Measurements from ENCODE around the gene LYZL6.
A peak's percentile ranks its signal among the peaks of the same experiment; 100 is the strongest.

Gene LYZL6, protein sequence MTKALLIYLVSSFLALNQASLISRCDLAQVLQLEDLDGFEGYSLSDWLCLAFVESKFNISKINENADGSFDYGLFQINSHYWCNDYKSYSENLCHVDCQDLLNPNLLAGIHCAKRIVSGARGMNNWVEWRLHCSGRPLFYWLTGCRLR

DNA sequence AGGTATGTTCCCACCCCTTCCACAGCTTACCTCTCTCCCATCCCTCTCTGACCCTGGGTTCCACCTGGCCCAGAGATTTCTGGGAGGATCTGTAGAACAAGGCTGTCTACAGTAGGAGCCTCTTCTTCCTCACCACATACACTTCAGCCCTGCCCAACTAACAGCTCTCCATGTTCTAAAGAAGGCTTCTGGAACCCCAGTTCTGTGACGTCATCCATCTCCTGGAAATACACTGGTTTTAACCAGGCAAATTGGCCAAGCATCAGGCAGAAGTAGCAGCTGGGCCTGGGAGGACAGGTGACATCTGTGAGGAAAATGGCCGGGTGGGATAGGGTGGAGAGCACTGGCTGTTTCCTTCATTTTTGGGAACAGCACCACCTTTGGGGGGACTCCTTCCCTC lies at the start of gene LYZL6:
Gene LYZL6, minus strand, starts transcription at position 177 of the 400 bp plus-strand sequence. CDS start 4,357 bp downstream, outside the sequence.
- no peak for DNase-seq (ENCODE audit: low read depth)

DNA sequence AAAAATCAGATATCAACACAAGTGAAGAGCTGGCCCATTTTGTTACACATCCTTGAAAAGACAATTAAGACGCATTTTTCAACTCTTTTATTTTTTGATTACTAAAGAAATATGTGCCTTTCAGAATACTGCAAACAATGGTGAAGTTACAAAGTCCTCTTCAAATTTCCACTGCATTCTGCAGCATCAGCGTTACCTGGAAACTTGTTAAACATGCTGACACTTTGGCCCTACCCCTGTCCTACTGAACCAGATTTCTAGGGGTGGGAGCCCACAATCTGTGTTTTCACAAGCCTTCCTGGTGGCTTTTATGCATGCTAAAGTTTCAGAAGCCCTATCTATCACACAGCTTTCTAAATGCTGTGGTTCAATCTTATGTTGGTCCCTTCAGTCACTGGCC lies 47.6 kb upstream of the LYZL6 start:
- DNase-seq (ENCODE audit: low read depth) = no peak

DNA sequence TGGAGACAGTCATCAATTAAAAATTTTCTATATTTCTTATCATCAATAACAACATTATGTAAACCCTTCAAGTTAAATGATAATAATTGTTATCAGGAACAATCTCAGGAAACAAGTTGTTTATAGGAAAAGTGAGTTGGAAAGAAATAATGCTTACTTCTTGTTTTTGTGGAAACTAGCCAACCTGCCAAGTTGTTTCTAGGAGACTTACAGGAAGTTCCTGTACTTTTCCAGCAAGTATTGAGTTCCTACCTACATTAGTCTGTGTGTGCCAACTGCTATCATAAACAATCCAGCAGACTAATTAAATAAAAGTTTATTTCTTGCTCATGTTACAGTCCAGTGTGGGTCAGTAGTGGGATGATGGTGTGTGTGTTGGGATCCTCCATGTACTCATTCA lies 44.7 kb upstream of the LYZL6 start:
- no peak for DNase-seq (ENCODE audit: low read depth)

DNA sequence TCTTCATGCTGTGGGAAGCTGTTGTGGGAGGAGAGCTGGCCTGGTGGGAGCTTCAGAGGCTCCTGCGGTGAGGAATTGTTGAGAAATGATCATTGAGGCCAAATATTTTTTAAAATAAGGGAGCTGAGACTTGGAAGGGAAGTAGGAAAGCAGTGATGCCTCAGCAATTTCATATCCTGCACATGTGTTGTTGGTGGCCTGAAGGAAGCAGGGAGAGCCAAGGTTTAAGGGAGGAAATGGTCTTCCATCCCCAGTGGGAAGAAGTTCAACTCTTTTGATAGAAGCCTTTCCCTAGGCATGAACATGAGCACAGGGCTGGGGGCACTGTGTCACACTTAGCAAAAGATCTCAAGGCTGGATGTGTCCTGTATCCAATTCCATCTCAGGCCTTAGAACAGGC lies 43.1 kb upstream of the LYZL6 start, which contains the start of gene CCL14:
Gene CCL14, minus strand, starts transcription at position 87 of the 400 bp plus-strand sequence. Its CDS starts 80 bp downstream, at position 7.
- DNase-seq (ENCODE audit: low read depth) = no peak

DNA sequence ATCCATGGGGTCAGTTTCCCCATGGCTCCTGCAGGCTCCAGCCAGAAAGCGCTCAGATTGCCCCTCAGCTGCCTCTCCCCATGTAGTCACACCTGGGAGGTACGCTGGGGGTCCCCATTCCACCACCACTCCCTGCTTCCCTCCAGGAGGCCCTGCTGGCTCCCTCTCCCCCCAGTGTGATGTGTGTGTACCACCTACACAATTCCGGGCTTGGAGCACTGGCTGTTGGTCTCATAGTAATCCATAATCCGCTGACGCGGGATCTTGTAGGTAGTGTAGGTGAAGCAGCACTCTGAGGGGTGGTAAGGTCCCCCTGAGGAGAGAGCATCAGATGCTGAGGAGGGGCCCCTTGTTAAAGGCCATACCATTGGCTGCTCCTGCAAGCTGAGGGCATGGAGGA lies 40.6 kb upstream of the LYZL6 start:
- DNase-seq (ENCODE audit: low read depth) = no peak

DNA sequence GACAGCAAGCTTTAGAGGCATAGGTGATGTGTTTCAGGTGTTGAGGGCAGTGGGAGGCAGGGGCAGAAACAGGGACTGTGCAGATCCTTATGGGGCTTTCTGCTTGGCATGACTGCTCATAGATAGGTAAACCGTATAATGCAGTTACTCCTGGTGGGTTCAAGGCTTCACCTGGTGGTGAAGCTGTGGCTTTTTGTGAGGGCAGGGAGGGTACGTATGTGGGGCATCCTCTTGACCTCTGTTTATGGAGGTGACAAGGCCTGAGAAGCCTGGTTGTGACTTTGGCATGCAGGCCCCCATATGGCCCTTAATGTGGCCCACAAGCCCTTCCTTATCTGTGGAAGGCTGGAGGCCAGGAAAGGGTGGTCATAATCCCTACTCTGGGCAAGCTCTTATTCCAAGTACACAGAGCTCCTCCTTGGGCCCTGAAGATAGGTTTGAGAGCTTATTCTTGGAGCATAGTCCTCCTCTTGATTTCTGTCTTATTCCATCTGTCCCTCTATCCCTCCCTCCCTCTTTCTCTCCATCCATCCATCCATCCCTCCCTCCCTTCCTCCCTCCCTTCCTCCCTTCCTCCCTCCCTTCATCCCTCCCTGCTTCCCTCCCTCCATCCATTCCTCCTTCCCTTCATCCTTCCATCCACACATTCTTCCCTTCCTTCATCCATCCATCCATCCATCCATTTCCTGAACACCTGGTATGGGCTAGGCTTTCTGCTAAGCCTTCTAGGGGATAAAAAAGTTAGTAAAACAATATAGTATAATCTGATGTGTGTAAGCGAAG lies 39.1 kb upstream of the LYZL6 start:
- no peak for DNase-seq (ENCODE audit: low read depth)

DNA sequence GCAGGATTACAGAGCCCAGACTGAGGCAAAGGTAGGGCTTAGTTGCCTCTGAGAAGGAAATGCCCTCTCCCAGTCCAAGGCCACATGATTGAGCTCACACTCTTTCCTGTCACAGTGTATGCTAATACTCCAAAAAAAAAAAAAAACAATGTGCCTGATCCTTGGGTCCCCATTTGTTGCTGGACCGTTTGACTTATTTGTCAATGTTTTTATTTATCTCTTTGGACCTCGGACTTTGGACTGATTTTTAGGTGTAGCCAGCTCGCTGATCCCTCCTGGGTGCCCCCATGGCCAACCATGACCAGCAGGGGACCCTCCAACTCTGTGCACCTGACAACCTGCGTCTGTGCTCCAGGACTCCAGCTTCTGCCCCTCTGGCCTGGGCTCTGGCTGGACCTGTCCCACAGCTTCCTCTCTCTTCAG lies 38.4 kb upstream of the LYZL6 start:
- no peak for DNase-seq (ENCODE audit: low read depth)

DNA sequence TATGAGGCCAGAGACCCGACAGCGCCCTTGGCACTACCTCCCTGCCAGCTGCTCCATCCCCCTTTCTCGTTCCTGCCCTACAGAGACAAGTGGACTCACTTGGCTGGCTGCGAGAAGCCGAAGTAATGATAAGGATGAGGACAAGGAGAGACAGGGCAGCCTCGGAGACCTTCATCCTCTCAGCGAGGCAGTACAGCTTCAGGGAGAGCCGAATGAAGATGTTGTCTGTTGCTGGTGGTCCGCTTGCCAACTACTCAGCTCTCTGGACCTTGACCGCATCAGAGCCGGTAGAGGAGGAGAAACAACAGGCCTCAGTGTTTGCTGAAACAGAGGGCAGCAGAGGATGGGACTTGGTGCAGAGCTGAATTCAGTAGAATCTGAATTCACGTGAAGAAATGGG lies 37.7 kb upstream of the LYZL6 start, which contains the start of gene CCL16:
Gene CCL16, minus strand, starts transcription at position 252 of the 400 bp plus-strand sequence. Its CDS starts 77 bp downstream, at position 175.
- DNase-seq (ENCODE audit: low read depth) = no peak

DNA sequence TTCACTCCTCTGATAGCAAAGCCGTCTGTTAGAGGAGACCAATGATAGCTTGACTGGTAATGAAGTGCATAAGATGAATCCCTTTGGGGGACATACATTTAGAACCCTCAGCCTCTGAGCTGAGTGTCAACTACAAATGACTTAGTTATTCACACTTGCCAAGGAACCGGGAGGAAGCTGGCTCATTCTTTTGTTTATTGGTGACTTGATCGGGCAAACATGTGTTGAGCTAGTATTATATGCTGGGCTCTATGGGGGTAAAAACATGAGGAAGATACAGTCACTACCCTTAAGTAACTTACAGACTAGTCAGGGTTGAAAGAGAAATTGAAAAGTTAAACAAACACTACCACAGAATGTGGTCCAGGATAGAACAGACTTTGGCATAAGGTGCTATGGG lies 34.8 kb upstream of the LYZL6 start:
- peak; percentile 20 for DNase-seq (ENCODE audit: low read depth)

DNA sequence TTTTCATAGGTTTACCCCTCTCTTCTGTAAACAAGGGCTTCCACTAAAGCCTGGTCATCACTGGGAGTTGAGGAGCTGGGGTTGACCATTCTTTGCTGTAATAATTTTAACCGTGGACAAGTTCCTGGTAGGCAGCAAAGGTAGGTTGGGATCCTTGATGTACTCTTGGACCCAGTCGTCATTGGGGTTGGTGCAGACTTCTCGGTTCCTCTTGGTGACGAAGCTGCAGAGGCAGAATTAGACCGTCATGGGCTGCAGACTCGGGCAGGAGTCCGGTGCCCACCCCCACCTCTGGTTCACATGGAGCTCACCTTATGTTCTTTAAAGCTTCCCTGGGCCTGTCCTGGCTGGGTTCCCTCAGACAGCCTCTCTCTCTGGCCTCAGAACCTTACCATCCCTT lies 34.0 kb upstream of the LYZL6 start:
- no peak for DNase-seq (ENCODE audit: low read depth)

DNA sequence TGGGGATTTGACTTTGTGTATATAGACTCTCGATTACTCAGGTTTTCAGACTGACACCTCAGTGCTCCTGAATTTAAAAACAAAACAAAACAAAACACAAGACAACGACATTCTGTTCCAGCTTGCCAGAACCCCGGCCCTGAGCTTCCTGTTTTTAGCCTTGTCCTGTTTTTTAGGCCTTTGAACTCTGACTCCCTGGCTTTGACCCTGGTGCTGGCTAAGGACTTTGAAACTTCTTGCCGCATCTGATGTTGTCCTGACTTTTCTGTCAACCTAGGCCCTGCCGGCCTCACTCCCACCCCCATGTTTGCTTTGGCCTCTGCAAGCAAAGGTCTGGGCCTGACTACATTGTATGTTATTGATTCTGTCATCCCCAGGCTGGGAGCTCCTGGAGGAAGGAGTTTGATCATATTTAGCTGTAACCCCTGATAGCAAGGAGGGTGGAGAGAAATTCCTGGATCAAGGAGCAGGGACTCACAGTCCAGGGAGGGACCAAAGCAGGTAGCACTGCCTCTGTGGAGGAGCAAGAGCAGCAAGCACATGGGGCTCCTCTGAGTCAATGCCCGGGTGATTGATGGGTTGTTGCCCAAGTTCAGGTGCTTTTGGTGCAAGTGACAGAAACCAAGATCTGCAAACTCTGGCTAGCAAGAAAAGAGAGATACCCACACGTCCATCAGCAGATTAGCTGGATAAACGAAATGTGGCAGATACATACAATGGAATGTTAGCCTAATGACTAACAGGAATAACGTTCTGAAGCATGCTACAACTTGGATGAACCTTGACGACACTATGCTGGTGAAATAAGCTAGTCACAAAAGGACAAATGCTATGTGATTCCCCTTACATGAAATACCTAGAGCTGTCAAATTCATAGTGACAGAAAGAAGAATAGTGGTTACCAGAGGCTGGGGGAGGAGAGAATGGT lies 30.1 kb upstream of the LYZL6 start:
- peak; percentile 31 for DNase-seq (ENCODE audit: low read depth)

DNA sequence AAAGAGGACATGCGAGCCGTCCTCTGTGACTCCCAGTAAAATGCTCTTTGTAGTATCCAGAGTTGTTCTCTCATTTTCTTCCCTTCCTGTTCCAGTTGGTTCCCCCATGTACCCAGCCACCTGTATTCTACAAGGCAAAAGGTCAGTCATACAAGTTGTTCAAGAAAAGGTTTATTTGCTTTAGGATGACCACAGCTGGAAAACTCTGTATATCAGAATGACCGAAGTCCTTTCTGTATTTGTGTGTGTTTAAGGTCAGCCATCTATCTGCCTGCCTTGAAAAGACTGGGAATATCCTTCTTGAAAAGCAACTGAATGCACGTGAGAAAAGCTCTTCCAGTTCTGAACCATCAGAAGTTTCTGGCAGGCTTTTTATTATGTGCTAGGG lies 29.4 kb upstream of the LYZL6 start:
- no peak for DNase-seq (ENCODE audit: low read depth)

DNA sequence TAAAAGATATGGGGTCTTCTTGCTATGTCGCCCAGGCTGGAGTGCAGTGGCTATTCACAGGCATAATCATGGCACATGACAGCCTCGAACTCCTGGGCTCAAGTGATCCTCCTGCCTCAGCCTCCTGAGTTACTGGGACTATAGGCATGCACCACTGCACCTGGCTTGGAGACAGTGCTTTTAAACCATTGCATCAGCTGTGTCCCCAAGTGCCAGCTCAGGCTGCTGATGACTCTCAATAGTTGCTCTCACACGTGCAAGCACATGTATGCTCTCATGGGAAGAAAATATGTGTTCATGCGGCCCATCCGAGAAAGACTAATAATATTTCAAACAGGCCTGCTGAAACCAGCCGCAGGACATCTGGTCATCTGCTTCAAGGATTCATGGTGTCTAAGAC lies 29.0 kb upstream of the LYZL6 start:
- no peak for DNase-seq (ENCODE audit: low read depth)

DNA sequence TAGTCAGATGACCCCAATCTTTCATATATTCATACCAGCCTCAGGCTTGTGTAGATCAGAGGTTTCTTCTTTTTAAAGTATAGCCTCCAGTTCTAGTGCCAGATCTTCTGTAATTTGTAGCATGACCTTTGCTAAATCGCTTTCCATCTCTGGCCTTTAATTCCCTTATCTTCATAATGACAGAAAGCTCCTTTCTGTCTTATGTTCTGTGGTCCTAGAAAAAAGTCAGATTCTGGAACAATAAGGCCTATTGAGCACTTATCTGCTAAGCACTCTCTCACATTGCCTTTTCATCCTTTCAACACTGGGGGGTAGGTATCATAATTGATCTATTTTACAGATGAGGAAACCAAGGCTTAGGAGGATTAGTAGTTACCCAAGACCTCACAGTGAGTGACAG lies 28.6 kb upstream of the LYZL6 start:
- DNase-seq (ENCODE audit: low read depth) = no peak

DNA sequence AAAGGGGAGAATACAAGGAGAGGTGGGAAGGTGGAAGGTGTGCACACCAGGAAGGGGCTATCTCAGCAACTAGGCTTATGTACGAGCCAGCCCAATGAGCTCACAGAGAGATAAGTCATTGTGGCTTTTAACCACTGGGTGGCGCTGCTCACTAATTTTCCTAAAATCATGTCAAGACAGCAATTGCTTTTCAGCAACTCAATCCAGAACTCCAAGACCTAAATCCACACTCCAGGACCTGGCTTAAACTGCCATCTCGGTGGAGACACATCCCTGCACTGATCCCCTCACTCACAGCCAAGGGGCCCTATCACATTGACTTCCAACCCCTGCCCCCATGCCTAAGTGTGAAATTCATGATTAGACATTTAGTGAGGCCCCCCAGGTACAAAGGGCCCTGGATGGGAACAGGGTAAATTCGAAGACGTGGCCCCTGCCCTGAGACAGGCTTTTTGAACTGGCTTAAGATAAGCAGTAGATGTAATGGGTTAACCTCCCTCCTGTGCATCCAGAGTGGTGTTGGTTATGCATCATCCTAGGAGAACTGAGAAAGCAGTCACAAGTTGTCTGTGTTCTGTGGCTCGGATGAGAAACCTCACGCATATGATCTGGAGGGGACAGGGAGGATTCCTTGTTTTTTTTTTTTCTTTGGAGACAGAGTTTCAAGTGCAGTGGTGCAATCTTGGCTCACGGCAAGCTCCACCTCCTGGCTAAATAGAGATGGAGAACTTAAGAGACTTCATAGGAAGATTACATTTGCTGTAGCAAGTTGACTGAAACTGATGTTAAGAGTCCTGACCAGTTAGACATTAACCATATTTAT lies 26.3 kb upstream of the LYZL6 start:
- DNase-seq (ENCODE audit: low read depth) = peak; percentile 78

DNA sequence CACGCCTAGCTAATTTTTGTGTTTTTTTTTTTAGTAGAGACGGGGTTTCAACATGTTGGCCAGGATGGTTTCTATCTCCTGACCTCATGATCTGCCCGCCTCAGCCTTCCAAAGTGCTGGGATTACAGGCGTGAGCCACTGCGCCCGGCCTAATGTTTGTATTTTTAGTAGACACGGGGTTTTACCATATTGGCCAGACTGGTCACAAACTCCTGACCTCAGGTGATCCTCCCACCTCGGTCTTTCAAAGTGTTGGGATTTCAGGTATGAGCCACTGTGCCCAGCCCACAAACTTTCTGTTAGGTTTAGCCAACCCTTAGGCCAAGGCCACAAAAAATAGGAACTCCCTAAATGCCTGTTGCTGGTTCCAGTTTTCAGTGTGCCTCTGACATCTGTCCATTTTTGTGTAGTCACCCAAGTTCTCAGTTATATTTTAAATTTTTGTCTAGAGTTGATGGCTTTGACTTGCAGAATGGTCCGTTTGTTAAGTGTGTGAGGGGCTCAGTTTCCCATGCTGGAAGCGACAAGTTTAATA lies 25.1 kb upstream of the LYZL6 start:
- DNase-seq (ENCODE audit: low read depth) = no peak

DNA sequence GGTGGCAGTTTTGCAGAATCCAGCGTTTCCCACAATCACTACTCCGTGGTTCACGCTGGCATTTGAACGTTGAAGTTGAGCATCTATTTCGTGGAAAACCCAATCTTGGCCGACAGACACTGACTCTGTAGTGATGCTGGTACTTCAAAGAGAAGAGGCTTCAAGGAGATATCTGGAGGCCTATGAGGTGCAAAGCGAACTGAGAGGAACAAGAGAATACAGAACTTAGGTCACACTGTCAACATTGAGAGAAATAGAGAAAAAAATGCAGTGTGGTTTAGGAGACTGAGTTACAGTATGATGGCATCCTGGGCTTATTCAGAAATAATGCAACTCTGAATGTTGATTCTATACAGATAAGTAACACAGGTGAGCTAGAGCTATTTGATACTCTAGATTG lies 21.8 kb upstream of the LYZL6 start:
- no peak for DNase-seq (ENCODE audit: low read depth)

DNA sequence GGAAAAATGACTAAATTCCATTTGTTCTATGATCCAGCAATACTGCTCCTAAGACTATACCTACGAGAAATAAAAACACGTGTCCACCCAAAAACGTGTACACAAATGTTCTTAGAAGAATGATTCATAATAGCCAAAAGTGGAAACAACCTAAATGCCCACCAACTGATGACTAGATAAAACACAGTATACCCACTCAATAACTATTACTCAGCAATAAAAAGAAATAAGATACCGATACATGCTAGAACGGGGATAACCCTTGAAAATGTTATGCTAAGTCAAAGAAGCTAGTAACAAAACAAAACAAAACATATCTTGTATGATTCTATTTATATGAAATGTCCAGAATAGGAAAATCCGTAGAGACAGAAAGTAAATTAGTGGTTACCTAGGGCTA lies 20.1 kb upstream of the LYZL6 start:
- no peak for DNase-seq (ENCODE audit: low read depth)

DNA sequence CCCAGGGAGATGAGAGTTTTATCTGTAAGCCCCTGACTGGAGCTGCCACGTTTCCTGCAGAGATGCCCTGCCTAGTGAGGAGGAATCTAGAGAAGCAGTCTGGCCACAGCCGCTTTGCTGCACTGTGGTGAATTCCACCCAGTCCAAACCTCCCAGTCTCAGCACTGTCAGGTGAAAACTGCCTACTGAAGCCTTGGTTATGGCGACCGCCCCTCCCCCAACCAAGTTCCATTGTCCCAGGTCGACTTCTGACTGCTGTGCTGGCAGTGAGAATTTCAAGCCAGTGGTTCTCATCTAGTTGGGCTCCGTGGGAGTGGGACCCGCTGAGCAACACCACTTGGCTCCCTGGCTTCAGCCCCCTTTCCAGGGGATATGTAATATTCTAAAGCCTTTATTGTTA lies 10.2 kb upstream of the LYZL6 start:
- no peak for DNase-seq (ENCODE audit: low read depth)

DNA sequence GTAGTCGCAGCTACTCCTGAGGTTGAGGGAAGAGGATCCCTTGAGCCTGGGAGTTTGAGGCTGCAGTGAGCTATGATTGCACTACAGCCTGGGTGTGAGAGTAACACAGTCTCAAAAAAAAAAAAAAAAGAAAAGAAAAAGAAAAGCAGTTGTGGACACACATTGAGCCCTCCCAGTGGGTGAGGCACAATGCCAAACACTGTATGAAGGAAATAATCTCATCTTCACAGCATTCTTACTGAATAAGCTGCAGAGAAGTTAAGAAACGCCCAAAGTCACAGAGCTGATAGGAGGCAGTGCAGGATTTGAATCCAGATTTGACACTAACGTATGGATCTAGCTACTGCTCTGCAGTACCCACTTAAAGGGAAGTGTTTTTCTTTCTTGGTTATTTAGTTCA lies 5.9 kb upstream of the LYZL6 start:
- DNase-seq (ENCODE audit: low read depth) = no peak

DNA sequence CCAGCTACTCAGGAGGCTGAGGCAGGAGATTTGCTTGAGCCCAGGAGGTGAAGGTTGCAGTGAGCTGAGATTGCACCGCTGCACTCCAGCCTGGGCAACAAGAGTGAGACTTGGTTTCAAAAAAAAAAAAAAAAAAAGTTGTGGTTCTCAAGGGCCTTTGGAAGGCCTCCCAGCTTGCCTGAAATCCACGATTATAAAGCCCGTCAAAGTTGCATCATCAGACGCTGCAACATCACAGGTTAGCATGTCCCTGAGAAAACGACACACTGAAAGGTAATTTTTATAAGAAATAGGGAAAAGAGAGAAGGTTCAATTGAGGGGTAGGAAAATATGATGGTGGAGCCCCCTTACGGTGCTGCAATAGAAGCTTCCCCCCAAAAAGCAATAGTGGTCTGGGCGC lies 4.6 kb upstream of the LYZL6 start:
- DNase-seq (ENCODE audit: low read depth) = no peak
